Astrocyte (in vitro differentiated cells and primary cell): ENCODE data around the gene ZNF207.
"Not testable (repeated sequence)": the region's sequence is repeated elsewhere in the genome, so short reads cannot be mapped to it uniquely, and the experiment has no call there.

Source experiments
- CTCF ChIP-seq: IDR thresholded peaks from 2 replicates; pipeline ENCODE4 v1.5.1; 2011; ENCODE audit warnings: low read depth, mild to moderate bottlenecking, inconsistent platforms, low read length, moderate library complexity; ENCODE audit not compliant: insufficient read depth
- EZH2 ChIP-seq: IDR thresholded peaks from 2 replicates; pipeline ENCODE4 v1.6.1; 2012; ENCODE audit warnings: mild to moderate bottlenecking, low read length, inconsistent platforms; ENCODE audit not compliant: insufficient read depth

- TF ChIP-seq CTCF, EZH2: not testable (repeated sequence)
Observed at GRCh38 chr17:32352734-32353133, 2.8 kb downstream of the ZNF207 start.
